SK-N-SH (cell line): ENCODE results near the gene CDSN. TPM values are rescaled to one million over a fixed set of nuclear protein-coding genes. Genes with fewer than 3 reads are reported as not detected.

ENCODE experiments used
- CTCF ChIA-PET: fragments of 300-600, 350-600 bp; formaldehyde crosslinking; extraction: SDS; loops from one replicate; lab custom pipeline; 2021; lab: Yijun Ruan, JAX
- POLR2A ChIA-PET: fragments of 350-600 bp; sonication (Branson Sonifier 250); formaldehyde crosslinking; extraction: SDS; loops from one replicate; lab custom pipeline; 2020; ENCODE audit warnings: antibody characterized with exemption, inconsistent platforms; lab: Yijun Ruan, JAX
- DNase-seq: peaks from one replicate; pipeline ENCODE4 v3.0.0; 2012
- H2AFZ ChIP-seq: fragments of 200-600 bp; sonication (generic); 2 replicates; pipeline ENCODE4 v1.8.1; 2016; ENCODE audit warnings: antibody characterized with exemption, mild to moderate bottlenecking, low read depth
- H3F3A ChIP-seq: fragments of 200-600 bp; sonication (generic); replicated peaks from 2 replicates; pipeline ENCODE3; 2016; ENCODE audit warnings: antibody characterized with exemption, mild to moderate bottlenecking; ENCODE audit not compliant: insufficient read depth
- H3K27ac ChIP-seq, 2 experiments: fragments of 200-500 bp in 1 of 2; fragments of 200-600 bp in 1 of 2; sonication (Bioruptor generic) in 1 of 2; sonication (generic), shearing (Covaris generic) in 1 of 2; 2 replicates each; pipeline versions ENCODE4 v1.5.1 to v1.6.1; 2014 to 2016; ENCODE audit warnings: low read depth in 2 of 2, inconsistent platforms in 1 of 2, low read length in 1 of 2, mild to moderate bottlenecking in 1 of 2, mixed read lengths in 1 of 2
- H3K27me3 ChIP-seq: fragments of 200-600 bp; sonication (generic), shearing (Covaris generic); 2 replicates; pipeline ENCODE4 v1.6.1; 2016; ENCODE audit warnings: mixed run types; ENCODE audit not compliant: insufficient read depth
- H3K36me3 ChIP-seq, 2 experiments: fragments of 200-500 bp in 1 of 2; fragments of 200-600 bp in 1 of 2; sonication (Bioruptor generic) in 1 of 2; sonication (generic) in 1 of 2; replicated peaks in 1 of 2; 2 replicates each; pipeline versions ENCODE3 to v1.5.1; 2014 to 2016; ENCODE audit warnings: low read length in 1 of 2, mild to moderate bottlenecking in 1 of 2; ENCODE audit not compliant: insufficient read depth in 2 of 2, control insufficient read depth in 1 of 2
- H3K4me1 ChIP-seq, 2 experiments: fragments of 200-500 bp in 1 of 2; fragments of 200-600 bp in 1 of 2; sonication (Bioruptor generic) in 1 of 2; sonication (generic), shearing (Covaris generic) in 1 of 2; 2 replicates each; pipeline versions ENCODE4 v1.5.1 to v1.6.1; 2014 to 2016; ENCODE audit warnings: low read depth in 1 of 2, low read length in 1 of 2, mixed run types in 1 of 2; ENCODE audit not compliant: insufficient read depth in 2 of 2, control insufficient read depth in 1 of 2
- H3K4me2 ChIP-seq: fragments of 200-600 bp; sonication (generic), shearing (Covaris generic); 2 replicates; pipeline ENCODE4 v1.6.1; 2017; ENCODE audit warnings: mixed run types
- H3K4me3 ChIP-seq, 2 experiments: fragments of 200-500 bp in 1 of 2; fragments of 200-600 bp in 1 of 2; sonication (Bioruptor generic) in 1 of 2; sonication (generic), shearing (Covaris generic) in 1 of 2; 2 replicates each; pipeline versions ENCODE4 v1.5.1 to v1.8.1; 2014 to 2016; ENCODE audit warnings: low read depth in 2 of 2, inconsistent platforms in 1 of 2, low read length in 1 of 2, mild to moderate bottlenecking in 1 of 2, mixed read lengths in 1 of 2, moderate library complexity in 1 of 2
- H3K79me2 ChIP-seq: fragments of 200-600 bp; sonication (generic); 2 replicates; pipeline ENCODE4 v1.8.1; 2017; ENCODE audit warnings: mild to moderate bottlenecking; ENCODE audit not compliant: insufficient read depth
- H3K9ac ChIP-seq: fragments of 200-600 bp; sonication (generic); 2 replicates; pipeline ENCODE4 v1.6.1; 2017; ENCODE audit warnings: mixed run types
- H3K9me2 ChIP-seq: fragments of 200-600 bp; sonication (generic); 2 replicates; pipeline ENCODE4 v1.6.1; 2017; ENCODE audit warnings: mixed run types
- H3K9me3 ChIP-seq: fragments of 200-600 bp; sonication (generic); 2 replicates; pipeline ENCODE4 v1.6.1; 2017; ENCODE audit warnings: mixed run types, mild to moderate bottlenecking, moderate library complexity
- H4K20me1 ChIP-seq: fragments of 200-600 bp; sonication (generic); 2 replicates; pipeline ENCODE4 v1.6.1; 2017; ENCODE audit warnings: mild to moderate bottlenecking, mixed run types; ENCODE audit not compliant: insufficient read depth
- CHD2 ChIP-seq: fragments of 150-350 bp; IDR thresholded peaks from 2 replicates; pipeline ENCODE4 v1.6.1; 2018; ENCODE audit warnings: low read length; ENCODE audit not compliant: partially characterized antibody
- CTCF ChIP-seq: fragments of 200-600 bp; sonication (generic); IDR thresholded peaks from 2 replicates; pipeline ENCODE4 v1.6.1; 2017; ENCODE audit warnings: antibody characterized with exemption, mild to moderate bottlenecking, moderate library complexity
- ELF1 ChIP-seq: IDR thresholded peaks from 2 replicates; pipeline ENCODE4 v1.4.0; 2012
- EP300 ChIP-seq, 2 experiments: IDR thresholded peaks; 2 replicates each; pipeline versions ENCODE4 v1.4.0 to v1.6.1; 2012; ENCODE audit warnings: borderline replicate concordance in 1 of 2, low read depth in 1 of 2, low read length in 1 of 2
- FOSL2 ChIP-seq: IDR thresholded peaks from 2 replicates; pipeline ENCODE4 v1.4.0; 2012; ENCODE audit warnings: low read depth, mild to moderate bottlenecking, moderate library complexity, borderline replicate concordance
- GABPA ChIP-seq: IDR thresholded peaks from 2 replicates; pipeline ENCODE4 v1.4.0; 2012; ENCODE audit warnings: low read depth, mild to moderate bottlenecking
- GATA2 ChIP-seq: sonication (generic); formaldehyde crosslinking; IDR thresholded peaks from 2 replicates; pipeline ENCODE4 v1.5.0; 2020; ENCODE audit warnings: mild to moderate bottlenecking, missing genetic modification reagents
- IRF3 ChIP-seq: fragments of 150-350 bp; IDR thresholded peaks from 2 replicates; pipeline ENCODE4 v1.6.1; 2016; ENCODE audit warnings: mild to moderate bottlenecking, low read depth, low read length
- MAX ChIP-seq: IDR thresholded peaks from 2 replicates; pipeline ENCODE4 v1.4.0; 2012; ENCODE audit warnings: low read depth
- MEF2A ChIP-seq: IDR thresholded peaks from 2 replicates; pipeline ENCODE4 v1.4.0; 2012; ENCODE audit warnings: low read depth, borderline replicate concordance
- MXI1 ChIP-seq: IDR thresholded peaks from 2 replicates; pipeline ENCODE4 v1.6.1; 2012; ENCODE audit warnings: mild to moderate bottlenecking, low read depth, low read length, improper control_type of control experiment
- NFIC ChIP-seq: IDR thresholded peaks from 2 replicates; pipeline ENCODE4 v1.4.0; 2012; ENCODE audit warnings: borderline replicate concordance
- NRF1 ChIP-seq: IDR thresholded peaks from 2 replicates; pipeline ENCODE4 v1.6.1; 2012; ENCODE audit warnings: low read depth, mild to moderate bottlenecking, low read length
- RCOR1 ChIP-seq: fragments of 150-350 bp; IDR thresholded peaks from 2 replicates; pipeline ENCODE4 v1.6.1; 2017; ENCODE audit warnings: antibody characterized with exemption, low read length
- SMC3 ChIP-seq: IDR thresholded peaks from 2 replicates; pipeline ENCODE4 v1.6.1; 2012; ENCODE audit warnings: low read depth, low read length, improper control_type of control experiment
- TAF1 ChIP-seq: IDR thresholded peaks from 2 replicates; pipeline ENCODE4 v1.6.1; 2012; ENCODE audit warnings: low read depth, mild to moderate bottlenecking, low read length, moderate library complexity, borderline replicate concordance
- TCF12 ChIP-seq: IDR thresholded peaks from 2 replicates; pipeline ENCODE4 v1.4.0; 2012
- TEAD4 ChIP-seq: IDR thresholded peaks from 2 replicates; pipeline ENCODE4 v1.4.0; 2012; ENCODE audit warnings: mild to moderate bottlenecking, borderline replicate concordance; ENCODE audit not compliant: insufficient read depth
- USF1 ChIP-seq: IDR thresholded peaks from 2 replicates; pipeline ENCODE4 v1.4.0; 2012; ENCODE audit warnings: low read depth, borderline replicate concordance
- ZBTB33 ChIP-seq: IDR thresholded peaks from 2 replicates; pipeline ENCODE4 v1.4.0; 2012; ENCODE audit warnings: low read depth, borderline replicate concordance
- polyA plus RNA-seq, 3 experiments: library from polyadenylated mRNA; depleted of rRNA; stranded (reverse); fragments of >200 nt; gene quantifications; 2 replicates each; pipeline ENCODE4 v1.2.3, GENCODE V29; 2012

The CDSN gene
- polyA plus RNA-seq, 1 of the 3 experiments (the other 2 are of a cell fraction) = 0.02 TPM

GRCh38 chr6:31163922-31164321 lies 43.7 kb upstream of the CDSN start:
- POLR2A ChIA-PET = no interaction called here
- no peaks in the 10 kb centered on the region for H3K9me2 ChIP-seq
- no peaks in the 10 kb centered on the region for H3K36me3 ChIP-seq
- DNase-seq = no peak
- no peak overlapping the region for H3K27ac ChIP-seq
- no peaks in the 10 kb centered on the region for H3K9me3 ChIP-seq
- TF ChIP-seq IRF3 (no peak), ELF1 (no peak), RCOR1 (no peak), MEF2A (no peak), CTCF (no peak), TCF12 (no peak), TAF1 (no peak), EP300 (IDR thresholded peaks at IDR 0.05; ENCODE audit: borderline replicate concordance in 1 of 2, low read depth in 1 of 2, low read length in 1 of 2) (no peak), MXI1 (no peak), MAX (no peak), GATA2 (CRISPR knock-in tag) (no peak), NFIC (no peak), TEAD4 (no peak), ZBTB33 (no peak), CHD2 (no peak), NRF1 (no peak), USF1 (no peak), SMC3 (no peak), FOSL2 (no peak), GABPA (no peak)
- TF ChIP-seq, all 33 proteins: peak for 0
- H3K4me2 ChIP-seq = no peak overlapping the region
- no peak overlapping the region for H3K4me3 ChIP-seq
- no peak overlapping the region for H2AFZ ChIP-seq
- H3K79me2 ChIP-seq = peaks cover 4% of the 10 kb centered on the region
- H3F3A ChIP-seq = no peaks in the 10 kb centered on the region
- peaks cover 0 to 8% of the 10 kb centered on the region in 2 experiments; a peak in 1 of 4 replicates for H3K4me1 ChIP-seq
- H3K9ac ChIP-seq = no peak overlapping the region
- CTCF ChIA-PET = no interaction called here
- H3K27me3 ChIP-seq = no peaks in the 10 kb centered on the region
- no peaks in the 10 kb centered on the region for H4K20me1 ChIP-seq
